IMR-90 (cell line): ENCODE measurements around the gene POFUT2.

Source experiments
- BHLHE40 ChIP-seq: fragments of 150-350 bp; IDR thresholded peaks from 2 replicates; pipeline ENCODE4 v1.6.1; 2016; ENCODE audit warnings: mild to moderate bottlenecking, low read depth, low read length
- CEBPB ChIP-seq: IDR thresholded peaks from 2 replicates; pipeline ENCODE4 v1.6.1; 2012; ENCODE audit warnings: low read depth, low read length, improper control_type of control experiment
- MXI1 ChIP-seq: IDR thresholded peaks from 2 replicates; pipeline ENCODE4 v1.6.1; 2012; ENCODE audit warnings: low read depth, mild to moderate bottlenecking, low read length, moderate library complexity, borderline replicate concordance
- NFE2L2 ChIP-seq: fragments of 150-350 bp; IDR thresholded peaks from 2 replicates; pipeline ENCODE4 v1.6.1; 2016; ENCODE audit warnings: low read depth, mild to moderate bottlenecking, low read length
- POLR2A ChIP-seq: IDR thresholded peaks from 2 replicates; pipeline ENCODE4 v1.6.1; 2012; ENCODE audit warnings: mild to moderate bottlenecking, low read depth, low read length
- RCOR1 ChIP-seq: IDR thresholded peaks from 2 replicates; pipeline ENCODE4 v1.6.1; 2012; ENCODE audit warnings: mild to moderate bottlenecking, low read length, improper control_type of control experiment; ENCODE audit not compliant: insufficient replicate concordance
- SMC3 ChIP-seq: fragments of 150-350 bp; IDR thresholded peaks from 2 replicates; pipeline ENCODE4 v1.6.1; 2016; ENCODE audit warnings: low read depth, mild to moderate bottlenecking, antibody characterized with exemption, low read length, moderate library complexity
- TF ChIP-seq, protein P1 (sequence below): conservative IDR thresholded peaks from 2 replicates; pipeline ENCODE4 v1.5.1; 2012; ENCODE audit warnings: mild to moderate bottlenecking, low read depth, low read length, improper control_type of control experiment

- TF ChIP-seq BHLHE40 (no peak), CEBPB (no peak), POLR2A (no peak), SMC3 (no peak), MXI1 (no peak), RCOR1 (no peak), NFE2L2 (no peak)
- TF ChIP-seq, protein P1, sequence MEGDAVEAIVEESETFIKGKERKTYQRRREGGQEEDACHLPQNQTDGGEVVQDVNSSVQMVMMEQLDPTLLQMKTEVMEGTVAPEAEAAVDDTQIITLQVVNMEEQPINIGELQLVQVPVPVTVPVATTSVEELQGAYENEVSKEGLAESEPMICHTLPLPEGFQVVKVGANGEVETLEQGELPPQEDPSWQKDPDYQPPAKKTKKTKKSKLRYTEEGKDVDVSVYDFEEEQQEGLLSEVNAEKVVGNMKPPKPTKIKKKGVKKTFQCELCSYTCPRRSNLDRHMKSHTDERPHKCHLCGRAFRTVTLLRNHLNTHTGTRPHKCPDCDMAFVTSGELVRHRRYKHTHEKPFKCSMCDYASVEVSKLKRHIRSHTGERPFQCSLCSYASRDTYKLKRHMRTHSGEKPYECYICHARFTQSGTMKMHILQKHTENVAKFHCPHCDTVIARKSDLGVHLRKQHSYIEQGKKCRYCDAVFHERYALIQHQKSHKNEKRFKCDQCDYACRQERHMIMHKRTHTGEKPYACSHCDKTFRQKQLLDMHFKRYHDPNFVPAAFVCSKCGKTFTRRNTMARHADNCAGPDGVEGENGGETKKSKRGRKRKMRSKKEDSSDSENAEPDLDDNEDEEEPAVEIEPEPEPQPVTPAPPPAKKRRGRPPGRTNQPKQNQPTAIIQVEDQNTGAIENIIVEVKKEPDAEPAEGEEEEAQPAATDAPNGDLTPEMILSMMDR, result no peak
Observed at GRCh38 chr21:45258466-45258865, 29.2 kb downstream of the POFUT2 start.
